ENCODE measurements around the gene BMI1.
"Not testable (repeated sequence)": the region's sequence is repeated elsewhere in the genome, so short reads cannot be mapped to it uniquely, and the experiment has no call there.

The BMI1 gene

GRCh38 chr10:22320591-22321155 lies at the start of gene BMI1:
Gene BMI1, plus strand, starts transcription at chr10:22321099. Its CDS starts 5,351 bp downstream, at chr10:22326450.
- peak in 1 of 2 donors; percentile 39 for DNase-seq (ENCODE audit: low read depth in 2 of 2)

DNA sequence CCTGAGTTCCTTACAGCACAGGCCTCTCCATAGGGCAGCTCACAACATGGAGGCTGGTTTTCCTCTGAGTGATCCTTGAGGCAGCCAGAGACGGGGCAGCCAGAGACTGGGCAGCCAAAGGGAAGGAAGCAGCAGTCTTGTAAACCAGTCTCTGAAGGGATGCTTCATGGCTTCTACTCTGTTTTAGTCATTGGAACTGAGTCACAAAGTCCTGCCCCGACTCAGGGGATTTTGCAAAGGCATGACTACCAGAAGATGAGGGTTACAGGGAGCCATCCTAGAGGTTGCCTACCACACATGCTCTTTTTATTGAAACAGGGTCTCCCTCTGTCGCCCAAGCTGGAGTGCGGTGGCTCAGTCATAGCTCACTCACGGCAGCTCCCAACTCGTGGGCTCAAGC lies 49.1 kb upstream of the BMI1 start:
- DNase-seq (ENCODE audit: low read depth in 2 of 2) = no peak

DNA sequence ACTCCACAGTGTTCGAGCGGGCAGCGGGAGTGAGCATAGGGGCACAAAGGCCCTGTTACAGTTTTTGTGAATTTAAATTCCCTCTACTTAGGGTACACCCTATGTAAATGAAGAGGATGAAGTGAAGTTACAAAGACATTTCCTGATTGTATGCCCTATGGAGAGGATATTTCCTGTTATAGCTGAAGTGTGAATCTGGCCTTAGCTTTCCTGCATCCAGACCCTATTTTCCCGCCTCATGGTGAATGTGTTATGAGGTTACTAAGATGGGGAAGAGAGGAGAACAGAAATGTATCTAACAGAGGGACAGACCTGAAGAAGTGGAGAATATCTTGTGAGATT lies 42.5 kb upstream of the BMI1 start:
- DNase-seq (ENCODE audit: low read depth in 2 of 2) = no peak

DNA sequence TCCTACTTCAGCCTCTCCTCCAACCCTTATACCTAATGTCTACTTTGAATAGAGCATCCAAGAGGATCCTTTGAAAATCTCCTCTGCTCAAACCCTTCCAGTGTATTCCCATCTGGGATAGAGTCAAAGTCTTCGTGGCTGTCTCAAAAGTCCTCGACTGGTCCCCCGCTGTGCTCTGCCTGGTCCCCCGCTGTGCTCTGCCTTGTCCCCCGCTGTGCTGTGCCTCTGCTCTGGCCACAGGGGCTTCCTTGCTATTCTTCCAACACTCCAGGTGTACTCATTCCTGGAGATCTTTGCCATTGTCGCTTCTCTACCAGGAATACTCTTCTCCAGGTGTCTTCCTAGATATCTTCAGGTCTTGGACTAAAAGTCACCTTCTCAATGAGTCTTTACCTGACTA lies 40.8 kb upstream of the BMI1 start:
- no peak for DNase-seq (ENCODE audit: low read depth in 2 of 2)

DNA sequence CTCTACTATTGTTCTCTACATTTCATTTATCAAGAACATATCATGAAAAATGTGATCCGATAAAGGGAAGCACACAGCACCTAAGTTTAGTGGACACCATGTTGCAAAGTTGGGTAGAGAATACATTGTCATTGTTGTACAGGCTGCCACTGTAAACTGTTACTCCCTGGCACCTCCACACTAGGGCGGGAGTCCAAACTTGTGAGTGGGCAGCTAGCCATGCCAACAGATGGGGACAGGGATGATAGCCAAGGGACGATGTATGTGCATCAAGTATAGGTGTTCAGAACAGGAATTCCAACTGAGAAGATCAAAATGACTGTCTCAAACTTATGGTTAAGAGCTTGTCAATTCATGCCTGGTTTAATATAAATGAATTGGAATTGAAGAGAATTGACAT lies 35.8 kb upstream of the BMI1 start:
- DNase-seq (ENCODE audit: low read depth in 2 of 2) = no peak

- no peak for DNase-seq (ENCODE audit: low read depth in 2 of 2)
Measured at GRCh38 chr10:22293747-22294404, 27.0 kb upstream of the BMI1 start.

DNA sequence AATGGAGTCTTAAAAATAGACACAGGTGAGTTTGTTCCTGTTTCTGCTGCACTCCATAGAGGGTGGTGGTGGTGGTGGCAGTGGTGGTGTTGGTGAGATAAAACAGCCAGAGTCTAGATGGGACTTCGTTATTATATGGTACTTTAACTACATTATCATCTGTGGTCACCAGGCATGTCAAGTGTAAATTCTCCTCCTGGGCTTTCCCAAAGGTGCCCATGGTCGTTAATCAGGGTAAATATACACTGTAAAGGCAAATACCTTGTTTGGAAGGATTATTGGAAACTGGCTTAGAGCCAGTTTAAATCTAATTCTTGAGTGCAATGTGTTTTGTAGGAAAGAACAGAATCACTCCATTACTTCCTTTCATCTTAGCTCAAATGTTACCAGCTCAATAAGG lies 26.2 kb upstream of the BMI1 start:
- no peak for DNase-seq (ENCODE audit: low read depth in 2 of 2)

GRCh38 chr10:22301193-22301592 lies 19.7 kb upstream of the BMI1 start:
- no peak for DNase-seq (ENCODE audit: low read depth in 2 of 2)

GRCh38 chr10:22303461-22303860 lies 17.4 kb upstream of the BMI1 start:
- DNase-seq (ENCODE audit: low read depth in 2 of 2) = no peak

DNA sequence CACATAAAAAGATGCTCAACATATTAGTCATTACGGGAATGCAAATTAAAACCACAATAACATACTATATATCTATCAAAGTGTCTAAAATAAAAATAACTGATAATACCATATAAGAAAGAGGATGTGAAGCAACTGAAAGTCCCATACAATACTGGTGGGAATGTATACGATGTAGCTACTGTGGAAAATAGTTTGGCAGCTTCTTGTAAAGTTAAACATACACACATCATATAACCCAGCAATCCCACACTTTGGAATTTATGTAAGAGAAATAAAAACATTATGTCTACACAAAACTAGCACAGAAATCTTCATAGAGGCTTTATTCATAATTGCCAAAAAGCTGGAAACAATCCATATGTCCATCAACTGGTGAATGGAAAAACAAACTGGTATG lies 15.2 kb upstream of the BMI1 start:
- no peak for DNase-seq (ENCODE audit: low read depth in 2 of 2)

GRCh38 chr10:22308390-22308789 lies 12.5 kb upstream of the BMI1 start:
- DNase-seq (ENCODE audit: low read depth in 2 of 2) = no peak

DNA sequence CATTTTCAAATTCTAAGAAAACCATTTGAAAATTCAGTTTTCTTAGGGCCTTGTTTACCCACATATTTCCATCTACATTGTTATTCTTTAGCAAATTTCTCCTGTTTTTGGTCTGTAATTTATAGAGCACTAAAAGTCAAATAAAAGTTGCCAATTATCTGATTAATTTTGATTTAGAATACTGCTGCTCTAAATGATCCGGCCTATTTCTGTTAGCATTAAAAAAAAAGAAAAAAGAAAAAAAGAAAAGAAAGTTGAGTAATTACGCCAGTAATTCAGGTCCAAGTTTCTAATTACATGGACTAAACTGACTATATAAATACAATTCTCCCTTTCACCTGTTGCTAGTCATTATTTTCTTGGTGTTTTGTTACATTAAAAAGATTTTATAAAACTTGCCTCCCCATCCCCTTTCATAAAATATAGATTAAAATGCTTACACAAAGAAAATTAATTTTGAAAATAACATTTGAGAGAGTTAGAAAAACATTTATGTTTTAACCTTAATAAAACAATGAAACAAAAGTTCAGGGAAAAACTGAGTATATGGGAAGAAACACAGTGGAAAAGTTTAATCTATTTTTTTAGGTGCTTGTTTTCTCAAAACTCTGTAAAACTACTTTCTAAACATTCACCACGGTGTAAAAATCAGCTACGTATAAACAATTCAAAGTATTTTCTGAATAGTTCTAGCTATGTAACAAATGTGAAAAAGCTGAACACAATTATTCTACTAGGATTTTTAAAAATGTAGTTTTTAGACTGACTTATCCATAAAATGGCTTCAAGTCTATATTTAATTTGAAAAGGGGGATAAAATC lies 11.5 kb upstream of the BMI1 start:
- DNase-seq (ENCODE audit: low read depth in 2 of 2) = no peak

- not testable (repeated sequence) for DNase-seq (ENCODE audit: low read depth in 2 of 2)
Measured at GRCh38 chr10:22310012-22310411, 10.9 kb upstream of the BMI1 start.

- DNase-seq (ENCODE audit: low read depth in 2 of 2) = no peak
Measured at GRCh38 chr10:22310928-22311327, 10.0 kb upstream of the BMI1 start.

GRCh38 chr10:22314852-22315251 lies 6.0 kb upstream of the BMI1 start:
- DNase-seq (ENCODE audit: low read depth in 2 of 2) = no peak

- DNase-seq (ENCODE audit: low read depth in 2 of 2) = no peak
Measured at GRCh38 chr10:22315455-22316285, 5.2 kb upstream of the BMI1 start.

- DNase-seq (ENCODE audit: low read depth in 2 of 2) = peak; percentile 66 to 70
Measured at GRCh38 chr10:22316286-22317075, 4.4 kb upstream of the BMI1 start, which contains the start of gene COMMD3. Gene COMMD3, plus strand, starts transcription at chr10:22316388. Its CDS starts 30 bp downstream, at chr10:22316418.

DNA sequence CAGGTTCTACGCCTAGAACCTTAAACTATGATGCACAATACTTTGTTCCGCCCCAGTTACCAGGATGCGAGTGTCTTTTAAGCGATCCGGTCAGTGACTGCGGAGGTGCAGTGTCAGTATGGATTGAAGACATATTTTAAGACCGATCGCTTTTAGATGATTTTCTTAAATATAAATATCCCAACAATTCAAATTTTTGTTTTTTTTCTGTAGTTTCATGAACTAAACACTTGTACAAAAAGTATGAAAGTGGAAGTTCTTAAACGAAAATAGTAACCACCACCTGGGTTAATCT lies 3.9 kb upstream of the BMI1 start:
- no peak for DNase-seq (ENCODE audit: low read depth in 2 of 2)

- DNase-seq (ENCODE audit: low read depth in 2 of 2) = no peak
Measured at GRCh38 chr10:22317771-22318565, 2.9 kb upstream of the BMI1 start.

DNA sequence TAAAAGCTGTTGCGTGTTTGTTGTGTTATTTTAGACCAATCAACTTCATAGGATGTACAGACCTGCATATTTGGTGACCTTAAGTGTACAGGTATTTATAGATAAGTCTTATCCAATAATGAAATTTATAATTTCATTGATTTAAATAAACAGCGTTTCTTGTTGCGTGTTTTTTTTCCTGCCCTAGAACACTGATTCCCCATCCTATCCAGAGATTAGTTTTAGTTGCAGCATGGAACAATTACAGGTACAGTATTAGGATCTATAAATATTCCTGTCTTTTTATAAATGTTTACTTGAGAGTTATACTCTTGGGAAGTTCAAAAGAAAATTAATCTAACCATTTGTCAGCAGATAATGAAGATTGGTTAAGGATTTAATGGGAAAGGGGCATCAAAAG lies 2.1 kb upstream of the BMI1 start:
- DNase-seq (ENCODE audit: low read depth in 2 of 2) = no peak

DNA sequence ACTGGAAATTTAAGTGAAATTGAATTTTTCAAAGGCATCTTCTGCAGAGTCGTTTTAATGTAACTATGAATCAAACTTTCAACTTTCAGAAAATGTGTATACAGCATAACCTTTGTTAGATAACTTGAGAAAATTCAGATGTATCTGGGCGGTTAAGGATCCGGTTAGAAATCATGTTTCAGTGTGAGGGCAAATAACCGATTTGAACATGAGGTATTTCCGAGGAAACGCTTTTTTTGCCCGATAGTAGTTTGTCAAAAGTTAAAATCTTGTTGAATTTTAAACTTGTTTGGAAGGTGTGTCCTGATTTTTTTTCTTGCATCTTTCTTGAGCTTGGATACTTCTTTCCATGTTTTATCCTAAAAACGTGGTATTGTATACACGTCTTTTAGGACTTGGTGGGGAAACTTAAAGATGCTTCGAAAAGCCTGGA lies 1.3 kb upstream of the BMI1 start:
- DNase-seq (ENCODE audit: low read depth in 2 of 2) = no peak

Data from stimulated activated CD8-positive, alpha-beta memory T cell treated with anti-CD3 and anti-CD28 coated beads, Interleukin-2, amount 100 ng/mL, for 48 hours (primary cell).